ENCODE measurements around the gene EIF3K.

- TF ChIP-seq CTCF (IDR thresholded peaks at IDR 0.05; ENCODE audit: borderline replicate concordance, extremely low read depth, low read length, poor library complexity, severe bottlenecking) (no peak), EZH2 (IDR thresholded peaks at IDR 0.05; ENCODE audit: borderline replicate concordance, low read depth, low read length, severe bottlenecking) (no peak)
Observed at GRCh38 chr19:38583219-38583984, 35.6 kb upstream of the EIF3K start.
